OCI-LY1 (cell line): ENCODE data around the gene LIN9.

Experiments
- H2AFZ ChIP-seq: fragments of 200-600 bp; sonication (generic), shearing (Covaris generic); 2 replicates; pipeline ENCODE4 v1.6.0; 2014; ENCODE audit warnings: antibody characterized with exemption, mild to moderate bottlenecking, low read length
- H3F3A ChIP-seq: fragments of 200-600 bp; sonication (generic), shearing (Covaris generic); 2 replicates; pipeline ENCODE4 v1.6.0; 2014; ENCODE audit warnings: mild to moderate bottlenecking, antibody characterized with exemption, low read length, moderate library complexity; ENCODE audit not compliant: insufficient read depth
- H3K27ac ChIP-seq: fragments of 200-600 bp; sonication (generic); 2 replicates; pipeline ENCODE4 v1.5.1; 2014; ENCODE audit warnings: low read length, mixed run types, mild to moderate bottlenecking, low read depth; ENCODE audit not compliant: poor library complexity, severe bottlenecking
- H3K27me3 ChIP-seq: fragments of 200-600 bp; sonication (generic); 2 replicates; pipeline ENCODE4 v1.6.0; 2014; ENCODE audit warnings: antibody characterized with exemption, mild to moderate bottlenecking, low read length, moderate library complexity; ENCODE audit not compliant: insufficient read depth
- H3K36me3 ChIP-seq: fragments of 200-600 bp; sonication (generic); 2 replicates; pipeline ENCODE4 v1.6.1; 2014; ENCODE audit warnings: mild to moderate bottlenecking, antibody characterized with exemption, low read length, moderate library complexity, mixed read lengths; ENCODE audit not compliant: insufficient read depth
- H3K4me1 ChIP-seq: fragments of 200-600 bp; sonication (generic); 2 replicates; pipeline ENCODE4 v1.5.1; 2014; ENCODE audit warnings: mild to moderate bottlenecking, low read length, moderate library complexity; ENCODE audit not compliant: insufficient read depth, severe bottlenecking
- H3K4me2 ChIP-seq: fragments of 200-600 bp; sonication (generic), shearing (Covaris generic); 2 replicates; pipeline ENCODE4 v1.6.1; 2014; ENCODE audit warnings: low read length
- H3K4me3 ChIP-seq: fragments of 200-600 bp; sonication (generic); 2 replicates; pipeline ENCODE4 v1.5.1; 2014; ENCODE audit warnings: low read length, low read depth, mild to moderate bottlenecking, mixed read lengths; ENCODE audit not compliant: poor library complexity, severe bottlenecking
- H3K79me2 ChIP-seq: fragments of 200-600 bp; shearing (Covaris generic); 2 replicates; pipeline ENCODE4 v1.6.1; 2016; ENCODE audit warnings: mixed run types, low read length, mixed read lengths; ENCODE audit not compliant: insufficient read depth
- H3K9ac ChIP-seq: fragments of 200-600 bp; sonication (generic), shearing (Covaris generic); 2 replicates; pipeline ENCODE4 v1.6.1; 2014; ENCODE audit warnings: mild to moderate bottlenecking, low read length, mixed read lengths
- H3K9me2 ChIP-seq: fragments of 200-600 bp; sonication (generic), shearing (Covaris generic); 2 replicates; pipeline ENCODE4 v1.6.1; 2014; ENCODE audit warnings: low read depth, mild to moderate bottlenecking, low read length, mixed read lengths
- H3K9me3 ChIP-seq: fragments of 200-600 bp; shearing (Covaris generic); 2 replicates; pipeline ENCODE4 v1.6.1; 2014; ENCODE audit warnings: low read length, mixed read lengths
- H4K20me1 ChIP-seq: fragments of 200-600 bp; sonication (generic), shearing (Covaris generic); 2 replicates; pipeline ENCODE4 v1.6.0; 2016; ENCODE audit warnings: mild to moderate bottlenecking, low read length; ENCODE audit not compliant: insufficient read depth
- EZH2 ChIP-seq: fragments of 200-600 bp; sonication (generic), shearing (Covaris generic); IDR thresholded peaks from 2 replicates; pipeline ENCODE4 v1.8.0; 2017; ENCODE audit warnings: borderline replicate concordance, mixed run types, mild to moderate bottlenecking, antibody characterized with exemption, low read length, moderate library complexity, mixed read lengths
- TF ChIP-seq, protein P1 (sequence below): fragments of 200-600 bp; sonication (generic), shearing (Covaris generic); IDR thresholded peaks from 2 replicates; pipeline ENCODE4 v1.5.1; 2017; ENCODE audit warnings: mild to moderate bottlenecking, antibody characterized with exemption, low read length, moderate library complexity, mixed read lengths

The LIN9 gene

DNA sequence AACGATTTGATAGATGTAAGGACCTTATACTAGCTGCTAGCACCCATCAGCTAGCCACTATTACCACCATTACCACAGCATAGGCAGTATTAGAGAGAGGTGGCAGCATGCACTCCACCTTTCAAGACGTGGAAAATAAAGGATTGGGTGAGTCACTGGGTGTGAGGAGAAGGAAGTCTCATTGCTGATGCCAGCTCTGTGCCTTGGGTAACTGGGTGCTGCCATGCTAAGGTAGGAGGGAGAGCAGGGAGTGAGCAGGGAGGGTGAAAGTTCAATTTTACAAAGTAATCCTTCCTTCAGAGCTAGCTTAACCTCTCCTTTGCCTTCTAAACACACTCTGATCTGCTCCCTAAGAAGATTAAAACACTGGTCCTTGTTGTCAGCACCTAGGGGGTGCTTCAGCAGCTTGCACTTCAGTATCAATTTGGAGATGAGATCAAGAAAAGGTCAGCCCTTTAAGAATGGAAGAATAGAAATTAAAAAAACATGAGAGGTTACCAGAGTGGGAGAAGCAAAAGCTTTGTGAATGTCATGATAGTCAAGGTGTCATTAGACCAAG, 1.8 kb upstream of the LIN9 start:
- Histone ChIP-seq H3K9ac (no peak overlapping the region), H3K4me1 (peaks cover 37% of the 10 kb centered on the region), H3K9me3 (no peaks in the 10 kb centered on the region), H3K27ac (no peak overlapping the region), H3K79me2 (peaks cover 32% of the 10 kb centered on the region), H3K9me2 (no peaks in the 10 kb centered on the region), H3K36me3 (no peaks in the 10 kb centered on the region; the same call in 1 of the 2 replicates), H3K4me3 (no peak overlapping the region), H3F3A (no peaks in the 10 kb centered on the region), H3K4me2 (no peak overlapping the region), H2AFZ (no peak overlapping the region), H4K20me1 (no peaks in the 10 kb centered on the region), H3K27me3 (no peaks in the 10 kb centered on the region; the same call in 1 of the 2 replicates)
- TF ChIP-seq, protein P1, sequence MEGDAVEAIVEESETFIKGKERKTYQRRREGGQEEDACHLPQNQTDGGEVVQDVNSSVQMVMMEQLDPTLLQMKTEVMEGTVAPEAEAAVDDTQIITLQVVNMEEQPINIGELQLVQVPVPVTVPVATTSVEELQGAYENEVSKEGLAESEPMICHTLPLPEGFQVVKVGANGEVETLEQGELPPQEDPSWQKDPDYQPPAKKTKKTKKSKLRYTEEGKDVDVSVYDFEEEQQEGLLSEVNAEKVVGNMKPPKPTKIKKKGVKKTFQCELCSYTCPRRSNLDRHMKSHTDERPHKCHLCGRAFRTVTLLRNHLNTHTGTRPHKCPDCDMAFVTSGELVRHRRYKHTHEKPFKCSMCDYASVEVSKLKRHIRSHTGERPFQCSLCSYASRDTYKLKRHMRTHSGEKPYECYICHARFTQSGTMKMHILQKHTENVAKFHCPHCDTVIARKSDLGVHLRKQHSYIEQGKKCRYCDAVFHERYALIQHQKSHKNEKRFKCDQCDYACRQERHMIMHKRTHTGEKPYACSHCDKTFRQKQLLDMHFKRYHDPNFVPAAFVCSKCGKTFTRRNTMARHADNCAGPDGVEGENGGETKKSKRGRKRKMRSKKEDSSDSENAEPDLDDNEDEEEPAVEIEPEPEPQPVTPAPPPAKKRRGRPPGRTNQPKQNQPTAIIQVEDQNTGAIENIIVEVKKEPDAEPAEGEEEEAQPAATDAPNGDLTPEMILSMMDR, result no peak
- TF ChIP-seq EZH2, result no peak

DNA sequence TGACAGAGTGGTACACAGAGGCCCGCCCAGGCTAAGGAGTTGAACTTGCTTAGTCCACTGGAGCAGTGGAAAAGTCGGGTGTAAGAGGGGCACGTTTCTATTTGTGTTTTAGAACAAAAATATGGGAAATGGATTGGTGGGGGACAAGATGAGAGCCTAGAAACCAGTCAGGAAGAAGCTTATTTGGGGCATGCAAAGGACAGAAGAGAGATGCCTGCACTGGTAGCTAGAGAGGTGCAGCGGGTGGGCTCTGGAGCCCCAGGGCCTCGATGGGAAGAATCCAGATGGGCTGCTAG, 1.2 kb upstream of the LIN9 start:
- H3K9ac ChIP-seq, result peak overlapping the region; percentile 86; the same call in 1 of the 2 replicates
- no peaks in the 10 kb centered on the region for H3K9me2 ChIP-seq
- no peak overlapping the region for H2AFZ ChIP-seq
- peak overlapping the region; percentile 96 for H3K4me2 ChIP-seq
- no peaks in the 10 kb centered on the region for H3K9me3 ChIP-seq
- TF ChIP-seq, protein P1, result no peak
- TF ChIP-seq EZH2, result no peak
- no peak overlapping the region for H3K27ac ChIP-seq
- H3K79me2 ChIP-seq, result peaks cover 37% of the 10 kb centered on the region
- no peak overlapping the region for H3K4me3 ChIP-seq
- H3K4me1 ChIP-seq, result peaks cover 43% of the 10 kb centered on the region
- no peaks in the 10 kb centered on the region for H3F3A ChIP-seq
- H3K36me3 ChIP-seq, result no peaks in the 10 kb centered on the region; the same call in 1 of the 2 replicates
- no peaks in the 10 kb centered on the region for H4K20me1 ChIP-seq
- no peaks in the 10 kb centered on the region; the same call in 1 of the 2 replicates for H3K27me3 ChIP-seq

DNA sequence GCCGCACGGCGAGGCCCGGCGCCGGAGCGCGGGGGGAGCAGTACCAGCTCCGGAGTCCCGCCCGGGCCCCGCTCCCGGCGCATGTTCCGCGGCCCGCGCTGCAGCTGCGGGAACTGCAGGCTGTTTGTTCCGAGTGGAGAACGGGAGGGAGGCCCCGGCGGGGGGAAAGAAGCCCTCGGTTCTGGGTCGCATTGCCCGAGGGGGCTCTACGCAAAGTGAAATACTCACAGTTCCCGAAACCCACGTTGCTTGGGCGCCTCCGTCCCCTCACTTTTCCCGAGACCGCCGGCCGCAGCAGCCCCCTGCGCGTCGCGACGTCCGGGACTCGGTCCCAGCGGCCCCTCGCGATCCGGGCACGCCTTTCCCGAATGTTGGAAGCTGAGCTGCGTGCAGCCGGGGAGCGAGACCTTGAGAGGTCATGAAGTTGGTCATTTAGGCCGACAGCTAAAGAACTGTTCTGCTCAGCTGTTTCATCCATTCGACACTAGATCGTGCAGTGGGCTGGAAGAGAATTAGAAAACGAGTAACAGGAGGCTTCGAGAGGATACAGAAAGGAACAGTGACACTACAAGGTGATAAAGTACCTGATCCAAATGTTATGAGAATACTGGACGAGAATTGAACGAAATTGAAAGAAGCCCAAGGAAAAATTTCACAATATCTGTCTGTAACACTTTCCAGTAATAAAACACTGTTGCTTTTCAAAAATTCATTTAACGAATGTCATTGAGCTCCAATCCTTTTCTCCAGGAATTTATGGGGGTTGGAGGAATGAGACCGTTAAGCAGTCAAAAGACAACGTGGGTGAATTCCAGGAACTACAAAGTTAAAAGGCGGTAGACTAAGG, 657 bp upstream of the LIN9 start:
- no peaks in the 10 kb centered on the region; the same call in 1 of the 2 replicates for H3K27me3 ChIP-seq
- peak overlapping the region; percentile 74 for H2AFZ ChIP-seq
- peaks cover 48% of the 10 kb centered on the region for H3K4me1 ChIP-seq
- H3K9ac ChIP-seq, result peak overlapping the region; percentile 86
- H3K9me2 ChIP-seq, result no peaks in the 10 kb centered on the region
- no peak overlapping the region for H3K27ac ChIP-seq
- H3K4me3 ChIP-seq, result peak overlapping the region; percentile 99
- peaks cover 43% of the 10 kb centered on the region for H3K79me2 ChIP-seq
- H4K20me1 ChIP-seq, result no peaks in the 10 kb centered on the region
- no peaks in the 10 kb centered on the region for H3K9me3 ChIP-seq
- TF ChIP-seq EZH2, result no peak
- TF ChIP-seq, protein P1, result no peak
- peak overlapping the region; percentile 96 for H3K4me2 ChIP-seq
- no peaks in the 10 kb centered on the region; the same call in 1 of the 2 replicates for H3K36me3 ChIP-seq
- H3F3A ChIP-seq, result no peaks in the 10 kb centered on the region
